Thoracic aorta endothelial cell (primary cell): ENCODE results near the gene ZFP28. TPM values are rescaled to one million over a fixed set of nuclear protein-coding genes. Genes with fewer than 3 reads are reported as not detected.

Experiments
- total RNA-seq: library from RNA; depleted of rRNA; stranded (reverse); fragments of >200 nt; gene quantifications from 2 replicates; pipeline ENCODE4 v1.2.3, GENCODE V29; 2012

The ZFP28 gene
- total RNA-seq: 8.3 and 9.2 TPM in 2 replicates

GRCh38 chr19:56538761-56539263, at the start of gene ZFP28:
Gene ZFP28 (plus strand): TSS chr19:56538948. CDS start chr19:56539019, 71 bp downstream.

DNA sequence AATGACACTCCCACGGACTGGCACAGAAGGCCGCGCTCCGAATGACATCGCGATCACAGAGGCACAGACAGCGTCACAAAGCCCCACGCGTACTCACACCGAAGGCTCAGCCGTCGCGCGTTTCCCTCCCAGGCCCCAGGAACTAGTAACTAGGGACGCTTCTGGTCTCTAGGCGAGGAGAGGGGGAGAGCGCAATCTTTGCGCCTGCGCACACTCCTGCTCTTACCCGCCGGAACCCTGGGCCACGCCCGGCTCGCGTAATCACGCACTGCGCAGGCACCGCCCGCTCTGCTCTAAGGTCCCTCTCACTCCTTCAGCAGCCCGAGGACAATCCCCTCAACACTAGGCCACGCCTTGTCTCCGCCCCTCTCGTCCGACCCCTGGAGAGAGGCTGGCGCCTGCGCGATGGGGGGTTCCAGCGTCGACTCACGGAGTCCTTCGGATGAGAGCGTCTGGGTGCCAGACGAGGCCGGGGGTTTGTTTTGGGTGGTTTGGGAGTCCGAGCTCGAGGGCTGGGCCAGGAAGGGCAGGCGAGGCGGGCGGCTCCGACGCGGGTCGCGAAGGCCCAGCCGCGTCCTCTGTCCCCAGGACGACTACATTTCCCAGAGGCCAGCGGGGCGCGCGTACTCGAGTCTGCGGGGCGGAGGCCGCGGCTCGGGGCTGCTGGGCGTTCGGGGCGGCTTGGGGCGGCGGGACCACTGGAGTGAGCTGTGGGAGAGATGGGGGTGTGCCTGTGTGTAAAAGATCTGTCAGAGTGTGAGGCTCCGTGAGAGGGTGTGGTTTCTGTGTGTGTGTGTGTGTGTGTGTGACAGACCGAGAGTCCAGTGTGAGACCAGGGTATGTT, 31.1 kb upstream of the ZFP28 start, which contains the start of gene ZNF471:
Gene ZNF471 (plus strand): TSS at position 410 of the 844 bp plus-strand sequence. CDS start 3,717 bp downstream, outside the sequence.

GRCh38 chr19:56567274-56568120, 28.7 kb downstream of the ZFP28 start, which contains the start of gene ZNF470:
Gene ZNF470 (plus strand): TSS chr19:56567468. CDS start chr19:56570312, 2,844 bp downstream.

GRCh38 chr19:56594783-56595547, 56.2 kb downstream of the ZFP28 start, which contains the start of gene ZNF71:
Gene ZNF71 (plus strand): TSS chr19:56595302. CDS start chr19:56601559, 6,257 bp downstream.

Other genes with a start within 250 kb of the ZFP28 start
- gene ZSCAN5A, start 224.1 kb upstream of the ZFP28 start, total RNA-seq: 9.8 and 10.0 TPM in 2 replicates
- 1.0 and 2.3 TPM in 2 replicates for gene ZNF582, start 145.4 kb upstream of the ZFP28 start, total RNA-seq
- 4.0 and 4.9 TPM in 2 replicates for gene ZNF583, start 134.6 kb upstream of the ZFP28 start, total RNA-seq
- gene ZNF667, start 61.6 kb upstream of the ZFP28 start, total RNA-seq: 3.4 and 4.1 TPM in 2 replicates
- gene ZNF471, start 31.1 kb upstream of the ZFP28 start, total RNA-seq: 2.1 and 2.7 TPM in 2 replicates
- gene ZNF470, start 28.5 kb downstream of the ZFP28 start, total RNA-seq: 3.5 and 3.7 TPM in 2 replicates
- gene ZNF71, start 56.4 kb downstream of the ZFP28 start, total RNA-seq: 7.8 and 8.9 TPM in 2 replicates
- gene SMIM17, start 104.2 kb downstream of the ZFP28 start, total RNA-seq: 0.14 TPM in 1 of 2 replicates, not detected in the other
- gene ZNF835, start 132.8 kb downstream of the ZFP28 start, total RNA-seq: 0.14 TPM in 1 of 2 replicates, not detected in the other